ENCODE data around the gene TCN2. TPM values are rescaled to one million over a fixed set of nuclear protein-coding genes. Genes with fewer than 3 reads are reported as not detected.

The TCN2 gene
- total and polyA plus RNA-seq, 10 of the 15 experiments (the other 5 are each of a cell fraction or from before 2014, with no cell fraction given), result 5.4 to 21.8 (median 11.0) TPM

GRCh38 chr22:30591588-30592359, 15.2 kb upstream of the TCN2 start, which contains the start of gene PES1 (continued):
- peak; percentile 86 for TF ChIP-seq ZBTB40 (IDR thresholded peaks at IDR 0.05; ENCODE audit: borderline replicate concordance)
- peak; percentile 90 for TF ChIP-seq E2F8 (IDR thresholded peaks at IDR 0.05; ENCODE audit: low read depth, partially characterized antibody)
- TF ChIP-seq GATAD2B (conservative IDR thresholded peaks at IDR 0.05; ENCODE audit: low read depth), result 0 out of 2 replicates have a peak, but pooled peaks have one; percentile 52
- TF ChIP-seq TBL1XR1 (IDR thresholded peaks at IDR 0.05; ENCODE audit: low read depth, low read length), result 0 out of 2 replicates have a peak, but pooled peaks have one; percentile 15

All from GM12878 (cell line).